NCI-H146 treated with DMSO at 0.1 percent for 48 hours (cell line): ENCODE results near the gene SYNE1.
"Not testable (repeated sequence)": the region's sequence is repeated elsewhere in the genome, so short reads cannot be mapped to it uniquely, and the experiment has no call there.

ENCODE experiments used
- DNase-seq: peaks from one replicate; lab custom pipeline; 2025; ENCODE audit not compliant: unreplicated experiment; lab: John Stamatoyannopoulos, UW

SYNE1 gene

GRCh38 chr6:152631376-152631775, 5.8 kb downstream of the SYNE1 start:
- DNase-seq, result no peak

- DNase-seq, result no peak
Measured at GRCh38 chr6:152630832-152631231, 6.3 kb downstream of the SYNE1 start.

GRCh38 chr6:152625213-152625612, 11.9 kb downstream of the SYNE1 start:
- no peak for DNase-seq

- not testable (repeated sequence) for DNase-seq
Measured at GRCh38 chr6:152614776-152615175, 22.4 kb downstream of the SYNE1 start.

DNA sequence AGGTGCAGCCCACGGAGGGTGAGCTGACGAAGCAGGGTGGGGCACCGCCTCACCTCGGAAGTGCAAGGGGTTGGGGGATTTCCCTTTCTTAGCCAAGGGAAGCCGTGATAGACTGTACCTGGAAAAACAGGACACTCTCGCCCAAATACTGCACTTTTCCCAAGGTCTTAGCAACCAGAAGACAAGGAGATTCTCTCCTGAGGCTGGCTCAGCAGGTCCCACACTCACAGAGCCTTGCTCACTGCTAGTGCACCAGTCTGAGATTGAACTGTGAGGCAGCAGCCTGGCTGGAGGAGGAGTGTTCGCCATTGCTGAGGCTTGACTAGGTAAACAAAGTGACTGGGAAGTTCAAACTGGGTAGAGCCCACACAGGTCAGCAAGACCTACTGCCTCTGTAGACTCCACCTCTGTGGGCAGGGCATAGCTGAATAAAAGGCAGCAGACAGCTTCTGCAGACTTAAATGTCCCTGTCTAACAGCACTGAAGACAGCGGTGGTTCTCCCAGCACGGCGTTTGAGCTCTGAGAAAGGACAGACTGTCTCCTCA, 28.0 kb downstream of the SYNE1 start:
- DNase-seq, result no peak

- no peak for DNase-seq
Measured at GRCh38 chr6:152605941-152606340, 31.2 kb downstream of the SYNE1 start.

DNA sequence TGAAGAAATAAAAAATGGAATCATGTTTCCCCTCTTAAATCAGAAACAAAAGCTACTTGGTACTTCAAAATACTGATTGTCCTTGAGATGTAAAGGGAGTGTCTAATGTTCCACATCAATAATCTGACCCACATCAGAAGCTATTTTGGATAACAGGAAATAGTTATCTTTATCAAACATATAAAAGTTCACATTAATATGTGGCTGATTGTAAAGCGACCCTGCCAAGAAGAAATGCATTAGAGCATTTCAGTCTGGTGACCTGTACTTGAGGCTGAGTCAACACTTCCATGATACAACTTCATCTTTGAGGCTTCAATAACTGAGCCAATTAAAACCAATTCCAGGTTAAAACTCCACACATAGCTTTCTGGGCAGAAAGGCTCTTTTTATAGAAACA, 31.8 kb downstream of the SYNE1 start:
- no peak for DNase-seq

DNA sequence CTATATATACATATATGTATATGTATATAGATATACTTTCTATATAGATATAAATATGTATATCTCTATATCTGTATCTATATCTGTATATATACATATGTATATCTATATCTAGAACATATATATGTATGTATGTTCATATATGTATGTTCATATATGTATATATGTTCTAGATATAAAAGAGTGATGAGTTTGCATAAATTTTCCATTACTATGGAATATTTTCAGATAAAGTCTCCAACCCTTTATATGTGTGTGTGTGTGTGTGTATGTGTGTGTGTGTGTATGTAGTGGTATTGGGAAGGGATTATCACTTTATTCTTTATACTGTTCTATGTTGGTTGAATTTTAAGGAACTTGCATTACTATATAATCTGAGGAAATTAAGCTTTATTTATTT, 33.3 kb downstream of the SYNE1 start:
- no peak for DNase-seq

DNA sequence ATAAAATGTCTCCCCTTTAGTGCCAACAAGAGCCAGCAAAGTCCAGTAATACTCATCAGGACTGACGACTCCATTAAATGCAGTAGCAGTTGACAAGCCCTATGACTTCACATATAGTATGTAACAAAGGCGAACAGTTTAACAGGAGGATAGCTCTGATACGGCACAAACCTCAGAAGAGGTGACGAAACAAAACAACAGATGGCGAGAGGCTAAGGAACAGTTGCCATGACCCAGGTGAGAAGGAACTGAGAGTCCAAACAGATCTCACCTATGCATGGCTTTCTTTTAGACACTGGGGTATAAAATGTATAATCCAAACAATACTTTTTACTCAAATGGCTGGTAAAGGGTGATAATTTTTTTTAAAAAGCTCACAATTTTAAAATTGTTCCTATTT, 37.1 kb downstream of the SYNE1 start:
- DNase-seq, result no peak

- no peak for DNase-seq
Measured at GRCh38 chr6:152598901-152599537, 38.1 kb downstream of the SYNE1 start.

- DNase-seq, result no peak
Measured at GRCh38 chr6:152598421-152598820, 38.7 kb downstream of the SYNE1 start.

DNA sequence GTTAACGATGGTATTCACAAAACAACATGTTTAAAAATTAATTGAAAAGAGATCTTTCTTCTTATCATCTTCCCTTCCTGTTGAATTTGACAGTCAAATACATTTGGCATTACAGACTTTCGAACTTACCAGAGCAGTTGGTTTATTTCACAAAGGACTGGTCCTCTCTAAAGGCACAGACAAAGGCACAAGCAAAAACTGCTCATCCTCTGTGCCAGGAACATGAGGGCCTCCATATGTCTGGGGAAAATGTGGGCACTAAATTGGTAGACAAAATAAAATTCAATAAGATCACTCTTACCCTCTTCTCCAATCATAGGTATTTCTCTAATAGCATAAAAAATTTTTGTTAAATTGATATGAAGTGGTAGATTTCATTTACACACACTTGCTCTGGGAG, 40.4 kb downstream of the SYNE1 start:
- no peak for DNase-seq

- no peak for DNase-seq
Measured at GRCh38 chr6:152595499-152595898, 41.7 kb downstream of the SYNE1 start.

GRCh38 chr6:152594701-152595100, 42.5 kb downstream of the SYNE1 start:
- DNase-seq, result no peak

DNA sequence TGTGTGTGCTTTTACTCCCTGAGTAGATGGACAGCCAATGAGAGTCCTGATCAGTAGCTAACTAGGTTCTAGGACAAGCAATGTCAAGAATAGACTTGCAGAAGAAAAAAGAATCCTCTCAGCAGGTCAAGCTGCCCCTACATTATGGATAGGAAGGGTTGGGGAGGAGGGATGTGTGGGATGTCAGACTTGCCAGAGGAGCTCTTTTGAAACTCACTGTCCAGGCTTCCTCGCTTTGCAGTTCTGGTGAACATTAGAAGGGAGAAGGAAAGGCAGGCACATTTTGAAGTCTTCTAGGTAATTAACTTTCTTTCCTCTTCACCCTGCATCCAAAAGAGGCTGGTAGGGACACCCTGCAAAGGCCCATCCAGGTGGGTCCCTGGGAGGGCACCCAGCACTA, 48.7 kb downstream of the SYNE1 start:
- DNase-seq, result no peak

DNA sequence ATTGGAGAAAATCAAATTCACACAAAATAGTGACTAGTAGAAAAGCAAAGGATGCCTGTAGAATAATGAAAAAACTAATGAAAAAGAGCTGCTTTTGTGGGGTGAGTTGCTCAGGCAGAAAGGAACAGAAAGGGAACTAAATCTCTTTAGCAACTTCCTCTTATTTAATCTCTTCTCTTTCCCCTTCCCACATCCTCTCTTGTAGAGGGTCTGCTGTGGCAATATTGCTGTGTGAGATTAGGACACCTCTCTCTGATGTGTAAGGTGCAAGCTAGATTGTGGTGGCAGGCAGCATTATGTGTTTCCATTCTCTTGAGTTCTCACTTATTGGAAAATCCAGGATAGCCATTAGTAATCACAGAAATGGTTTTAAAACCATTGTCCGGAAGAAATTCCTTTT, 49.7 kb downstream of the SYNE1 start:
- DNase-seq, result no peak

- no peak for DNase-seq
Measured at GRCh38 chr6:152585236-152585635, 51.9 kb downstream of the SYNE1 start.

- no peak for DNase-seq
Measured at GRCh38 chr6:152583888-152584287, 53.3 kb downstream of the SYNE1 start.

- DNase-seq, result no peak
Measured at GRCh38 chr6:152576525-152576924, 60.6 kb downstream of the SYNE1 start.

DNA sequence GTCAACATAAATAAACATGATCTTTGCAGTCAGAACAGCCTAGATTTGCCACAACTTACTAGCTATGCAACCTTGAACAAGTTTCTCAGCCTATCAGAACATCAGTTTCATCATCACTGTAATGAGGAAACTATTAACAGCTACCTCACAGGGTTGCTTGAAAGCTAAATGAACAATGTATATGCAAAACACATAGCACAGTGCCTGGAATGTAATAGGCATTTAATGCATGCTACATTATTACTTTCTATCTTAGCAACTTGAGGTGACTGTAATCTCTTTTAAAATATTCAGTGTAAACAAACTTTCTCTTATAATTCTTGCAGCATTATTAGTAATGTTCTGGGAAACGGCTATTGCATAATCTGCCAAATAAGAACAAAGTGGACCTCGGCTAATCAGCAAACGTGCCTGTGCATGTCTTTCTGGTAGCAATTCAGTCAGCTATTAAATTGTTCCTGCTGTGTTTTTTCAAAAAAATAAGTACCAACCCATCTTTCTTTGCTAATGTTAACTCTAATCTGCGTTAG, 61.5 kb downstream of the SYNE1 start:
- DNase-seq, result no peak

- DNase-seq, result no peak
Measured at GRCh38 chr6:152575161-152575560, 62.0 kb downstream of the SYNE1 start.

DNA sequence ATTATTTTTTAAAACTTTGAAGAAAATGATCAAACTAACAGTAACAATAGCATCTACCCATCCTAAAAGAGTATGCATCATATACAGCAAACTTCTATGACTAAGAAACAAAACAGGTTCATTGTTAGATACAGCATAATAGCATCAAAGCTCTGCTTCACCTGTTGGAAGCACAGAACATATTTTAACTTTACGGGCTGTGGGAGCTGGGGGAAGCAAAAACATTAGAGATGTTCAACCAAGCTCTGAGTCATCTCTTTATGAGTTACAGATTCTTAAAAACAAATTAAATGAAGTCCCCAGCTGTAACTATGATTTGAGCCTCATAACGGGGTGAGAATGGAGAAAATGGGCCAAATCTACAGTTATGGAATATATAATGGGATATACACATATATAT, 63.4 kb downstream of the SYNE1 start:
- DNase-seq, result no peak
